Sigmoid colon (tissue), 7 donors: ENCODE results near the gene ONECUT3. TPM values are rescaled to one million over a fixed set of nuclear protein-coding genes. Genes with fewer than 3 reads are reported as not detected.

Source experiments
- DNase-seq: peaks from one replicate; pipeline ENCODE4 v3.0.0-alpha.2; 2019
- H3K27ac ChIP-seq, 4 donors: fragments of 200-600 bp; sonication (generic); one replicate each; pipeline ENCODE4 v1.5.1; 2016 to 2019; ENCODE audit warnings: mild to moderate bottlenecking in 1 of 4
- H3K27me3 ChIP-seq, 3 donors: fragments of 200-600 bp; sonication (generic); one replicate each; pipeline ENCODE4 v1.5.1; 2019; ENCODE audit warnings: mild to moderate bottlenecking in 1 of 3
- H3K36me3 ChIP-seq, 4 donors: fragments of 200-600 bp; sonication (generic); one replicate each; pipeline ENCODE4 v1.5.1; 2016 to 2019
- H3K4me1 ChIP-seq, 4 donors: fragments of 200-600 bp; sonication (generic); one replicate each; pipeline ENCODE4 v1.5.1; 2017 to 2019
- H3K4me3 ChIP-seq, 4 donors: fragments of 200-600 bp; sonication (generic); one replicate each; pipeline ENCODE4 v1.5.1; 2017 to 2019; ENCODE audit warnings: mild to moderate bottlenecking in 2 of 4, moderate library complexity in 1 of 4
- H3K9me3 ChIP-seq, 4 donors: fragments of 200-600 bp in 3 of 4; sonication (generic) in 3 of 4; one replicate each; pipeline versions ENCODE4 v1.5.1 to v1.6.1; 2013 to 2019
- CTCF ChIP-seq, 4 experiments: fragments of 450-650 bp in 3 of 4; fragments of 200-600 bp in 1 of 4; IDR thresholded peaks; one replicate each; pipeline ENCODE4 v1.5.1; 2016 to 2019; ENCODE audit warnings: antibody characterized with exemption in 4 of 4, mild to moderate bottlenecking in 3 of 4, moderate library complexity in 2 of 4
- EP300 ChIP-seq, 4 donors: sonication (generic); formaldehyde crosslinking; IDR thresholded peaks; one replicate each; pipeline ENCODE4 v1.6.1; 2017; ENCODE audit warnings: antibody characterized with exemption in 4 of 4
- POLR2A ChIP-seq, 2 donors: fragments of 450-650 bp; IDR thresholded peaks; one replicate each; pipeline ENCODE4 v1.6.1; 2016; ENCODE audit warnings: antibody characterized with exemption in 2 of 2, mild to moderate bottlenecking in 2 of 2, moderate library complexity in 2 of 2
- POLR2AphosphoS5 ChIP-seq, 4 donors: sonication (generic); formaldehyde crosslinking; IDR thresholded peaks; one replicate each; pipeline ENCODE4 v1.6.1; 2017; ENCODE audit warnings: antibody characterized with exemption in 4 of 4
- WGBS, 2 donors: extraction: QIAGEN DNeasy Blood & Tissue Kit; methylation state at CpG; one replicate each; pipeline ENCODE4 v1.1.7; 2013; 5-methylcytosine and 5-hydroxymethylcytosine counted together
- intact Hi-C: fragments of 100-400 bp; cut with DNase I; formaldehyde crosslinking; loops from one replicate; pipeline ENCODE4 v1.15.1; 2023
- polyA plus RNA-seq, 3 donors: library from polyadenylated mRNA; stranded (reverse); fragments of 200-250 nt; gene quantifications; one replicate each; pipeline ENCODE4 v1.2.3, GENCODE V29; 2013
- total RNA-seq, 4 donors: library from RNA; depleted of rRNA; stranded (reverse); fragments of >200 nt; gene quantifications; one replicate each; pipeline ENCODE4 v1.1.0, GENCODE V29; 2016
- donor health status: healthy with polysubstance abuse.
- donor health status: Bipolar disorder and iron deficiency.
- donor health status: healthy.

The ONECUT3 gene
- total and polyA plus RNA-seq, 7 donors: not detected

- H3K4me1 ChIP-seq: peaks cover 0 to 17% (median 15%) of the 10 kb centered on the region in 4 donors
- 89 to 90% methylated on average over 14 of the region's 14 CpGs for WGBS, 2 donors
- H3K36me3 ChIP-seq: peaks cover 30 to 88% (median 47%) of the 10 kb centered on the region in 4 donors
- intact Hi-C loops: no loop called here
- no peaks in the 10 kb centered on the region for H3K9me3 ChIP-seq
- no peak for TF ChIP-seq POLR2A (IDR thresholded peaks at IDR 0.05)
- no peak for TF ChIP-seq POLR2AphosphoS5 (IDR thresholded peaks at IDR 0.05)
- no peak for TF ChIP-seq EP300 (IDR thresholded peaks at IDR 0.05)
- no peak for TF ChIP-seq CTCF (IDR thresholded peaks at IDR 0.05)
- H3K4me3 ChIP-seq: no peak overlapping the region
- no peak overlapping the region for H3K27ac ChIP-seq
- no peak for DNase-seq
- no peaks in the 10 kb centered on the region for H3K27me3 ChIP-seq
Observed at GRCh38 chr19:1824252-1824622, 70.9 kb downstream of the ONECUT3 start.

- H3K27ac ChIP-seq: no peak overlapping the region
- no peak for TF ChIP-seq EP300 (IDR thresholded peaks at IDR 0.05)
- TF ChIP-seq POLR2AphosphoS5 (IDR thresholded peaks at IDR 0.05): no peak
- TF ChIP-seq POLR2A (IDR thresholded peaks at IDR 0.05): no peak
- TF ChIP-seq CTCF (IDR thresholded peaks at IDR 0.05): peak; percentile 84 to 94 (median 88)
- DNase-seq: peak; percentile 88
Observed at GRCh38 chr19:1825909-1826556, 72.7 kb downstream of the ONECUT3 start.

GRCh38 chr19:1826557-1827521, 73.5 kb downstream of the ONECUT3 start:
- Histone ChIP-seq H3K4me3 (no peak overlapping the region), H3K36me3 (peaks cover 20 to 62% (median 30%) of the 10 kb centered on the region in 4 donors), H3K4me1 (peaks cover 0 to 29% (median 20%) of the 10 kb centered on the region in 4 donors), H3K27me3 (no peaks in the 10 kb centered on the region), H3K27ac (no peak overlapping the region), H3K9me3 (no peaks in the 10 kb centered on the region)
- intact Hi-C loops: loop anchor here (1.0 to 2.0 kb wide), 2 partner anchors 38 to 60 kb away; no protein-coding TSS in a partner anchor
- TF ChIP-seq EP300 (IDR thresholded peaks at IDR 0.05): no peak
- DNase-seq: no peak
- WGBS, 2 donors: 73 to 79% methylated on average over 63 of the region's 63 CpGs

More at GRCh38 chr19:1825909-1826556, 72.7 kb downstream of the ONECUT3 start:
- intact Hi-C loops: loop anchor here (1.0 to 2.0 kb wide), 2 partner anchors 37 to 59 kb away; no protein-coding TSS in a partner anchor
- WGBS, 2 donors: 45 to 47% methylated on average over 15 of the region's 15 CpGs
- Histone ChIP-seq H3K9me3 (no peaks in the 10 kb centered on the region), H3K36me3 (peaks cover 20 to 70% (median 35%) of the 10 kb centered on the region in 4 donors), H3K27me3 (no peaks in the 10 kb centered on the region), H3K4me3 (no peak overlapping the region), H3K4me1 (peaks cover 0 to 29% (median 20%) of the 10 kb centered on the region in 4 donors)

GRCh38 chr19:1827566-1828278, 74.4 kb downstream of the ONECUT3 start:
- H3K27ac ChIP-seq: no peak overlapping the region
- TF ChIP-seq EP300 (IDR thresholded peaks at IDR 0.05): no peak
- WGBS, 2 donors: 94 to 95% methylated on average over 41 of the region's 41 CpGs
- H3K4me1 ChIP-seq: peaks cover 0 to 29% (median 20%) of the 10 kb centered on the region in 4 donors
- H3K36me3 ChIP-seq: peaks cover 20 to 53% (median 25%) of the 10 kb centered on the region in 4 donors
- no peak overlapping the region for H3K4me3 ChIP-seq
- intact Hi-C loops: loop anchor here (2.0 kb wide), 1 partner anchor 61 kb away; no protein-coding TSS in a partner anchor
- H3K27me3 ChIP-seq: no peaks in the 10 kb centered on the region
- DNase-seq: no peak
- H3K9me3 ChIP-seq: no peaks in the 10 kb centered on the region
